ENCODE data around the gene HERC2. TPM values are rescaled to one million over a fixed set of nuclear protein-coding genes. Genes with fewer than 3 reads are reported as not detected.

HERC2 gene
- total and polyA plus RNA-seq, 2 of the 4 experiments (the other 2 are of a cell fraction) = 20.8 to 28.9 TPM

GRCh38 chr15:28114721-28115622 is 207.0 kb downstream of the HERC2 start:
- no peak overlapping the region for H4K5ac ChIP-seq (ENCODE audit: low read depth, low read length)
- in situ Hi-C loops (cut with MboI; ENCODE audit: low sequenced_read_pairs) = loop anchor here (25.0 kb wide), 1 partner anchor 1228 kb away; no protein-coding TSS in a partner anchor
- no peak overlapping the region for H3K4me2 ChIP-seq (ENCODE audit: low read depth, low read length)
- no peak overlapping the region for H3K4ac ChIP-seq (ENCODE audit: low read depth, low read length)
- no peak overlapping the region for H2BK15ac ChIP-seq (ENCODE audit: low read depth, low read length)
- H3K9me1 ChIP-seq (ENCODE audit: insufficient read depth, low read length) = no peaks in the 10 kb centered on the region
- no peaks in the 10 kb centered on the region for H3K9me3 ChIP-seq (ENCODE audit: control insufficient read depth, insufficient read depth, low read length)
- dilution Hi-C loops (cut with HindIII; ENCODE audit: low sequenced_read_pairs, unreplicated experiment) = no loop called here
- no peak overlapping the region for H3K4me3 ChIP-seq (ENCODE audit: insufficient read depth, low read depth, low read length)
- TF ChIP-seq CEBPB (IDR thresholded peaks at IDR 0.05; ENCODE audit: low read depth, low read length) (no peak), BHLHE40 (IDR thresholded peaks at IDR 0.05; ENCODE audit: low read depth, low read length) (peak; percentile 62; the same call in 1 of the 2 replicates), POLR2A (IDR thresholded peaks at IDR 0.05; ENCODE audit: low read depth, low read length) (no peak), USF2 (IDR thresholded peaks at IDR 0.05; ENCODE audit: low read depth, low read length) (no peak)
- DNase-seq = peak; percentile 66
- no peak overlapping the region for H3K14ac ChIP-seq (replicated peaks; ENCODE audit: low read depth, low read length)
- no peak overlapping the region for H4K8ac ChIP-seq (ENCODE audit: low read depth in 2 of 2, low read length in 2 of 2)
- H3K27me3 ChIP-seq (ENCODE audit: control insufficient read depth, insufficient read depth, low read length) = no peaks in the 10 kb centered on the region
- no peak overlapping the region for H2BK120ac ChIP-seq (ENCODE audit: low read depth, low read length)
- 0 out of 4 replicates have a peak, but pooled peaks cover 0 to 3% of the 10 kb centered on the region in 2 experiments for H3K79me1 ChIP-seq (ENCODE audit: low read depth in 1 of 2, low read length in 2 of 2)
- no peak overlapping the region for H3K27ac ChIP-seq (ENCODE audit: insufficient read depth, low read length)
- peaks cover 46% of the 10 kb centered on the region for H3K36me3 ChIP-seq (ENCODE audit: control insufficient read depth, insufficient read depth, low read length)
- peak overlapping the region; percentile 28 for H2AK9ac ChIP-seq (replicated peaks; ENCODE audit: low read depth, low read length, poor library complexity)
- 87% methylated on average over 13 of the region's 23 CpGs; no CpG with 5 or more reads in 1 of the 2 experiments for WGBS, 2 experiments (ENCODE audit: extremely low coverage in 2 of 2, insufficient read length in 1 of 2)
- peak; percentile 63; the same call in 1 of the 2 replicates for ATAC-seq (ENCODE audit: low read depth)
- no peak overlapping the region for H3K18ac ChIP-seq (ENCODE audit: low read depth, low read length)
- no peaks in the 10 kb centered on the region for H4K20me1 ChIP-seq (ENCODE audit: insufficient read depth, low read length)
- H4K91ac ChIP-seq (ENCODE audit: insufficient read depth, low read depth, low read length) = no peak overlapping the region
- H3K9ac ChIP-seq (ENCODE audit: low read depth, low read length) = no peak overlapping the region
- CTCF ChIA-PET = interaction anchor here (1.0 kb wide), 1 partner anchor 8 kb away, joined by 4 read pairs; no protein-coding TSS in a partner anchor
- H2BK20ac ChIP-seq (ENCODE audit: low read depth, low read length) = no peak overlapping the region
- no peak overlapping the region for H2BK5ac ChIP-seq (ENCODE audit: low read depth, low read length, poor library complexity, severe bottlenecking)
- H3K23ac ChIP-seq (ENCODE audit: low read depth, low read length) = no peak overlapping the region
- H3K4me1 ChIP-seq (ENCODE audit: control insufficient read depth, insufficient read depth, low read length) = peaks cover 2% of the 10 kb centered on the region; the same call in 1 of the 2 replicates
- POLR2A ChIA-PET (ENCODE audit: unreplicated experiment) = no interaction called here
- H2AFZ ChIP-seq (replicated peaks; ENCODE audit: low read length, poor library complexity) = no peak overlapping the region
- H2AK5ac ChIP-seq (ENCODE audit: low read depth, low read length) = no peak overlapping the region
- BruUV-seq (replicated peaks) = no TSS peak
- H3K56ac ChIP-seq (ENCODE audit: extremely low read depth, insufficient read depth, low read length) = no peak overlapping the region
- intact Hi-C loops (cut with micrococcal nuclease) = no loop called here
